Gastrocnemius medialis (tissue), 4 donors: ENCODE measurements around the gene TCN2.

Source experiments
- POLR2A ChIP-seq, 2 donors: fragments of 450-650 bp; IDR thresholded peaks; one replicate each; pipeline ENCODE4 v1.6.1; 2017; ENCODE audit warnings: antibody characterized with exemption in 2 of 2, mild to moderate bottlenecking in 2 of 2, moderate library complexity in 2 of 2
- TF ChIP-seq, protein P1 (sequence below), 5 experiments: fragments of 450-650 bp in 3 of 5; fragments of 200-600 bp in 2 of 5; sonication (generic) in 2 of 5; IDR thresholded peaks in 4 of 5; conservative IDR thresholded peaks in 1 of 5; 1 replicate in 4 of 5; 2 replicates in 1 of 5; pipeline ENCODE4 v1.5.1; 2016 to 2019; ENCODE audit warnings: antibody characterized with exemption in 5 of 5, mild to moderate bottlenecking in 3 of 5, moderate library complexity in 3 of 5

DNA sequence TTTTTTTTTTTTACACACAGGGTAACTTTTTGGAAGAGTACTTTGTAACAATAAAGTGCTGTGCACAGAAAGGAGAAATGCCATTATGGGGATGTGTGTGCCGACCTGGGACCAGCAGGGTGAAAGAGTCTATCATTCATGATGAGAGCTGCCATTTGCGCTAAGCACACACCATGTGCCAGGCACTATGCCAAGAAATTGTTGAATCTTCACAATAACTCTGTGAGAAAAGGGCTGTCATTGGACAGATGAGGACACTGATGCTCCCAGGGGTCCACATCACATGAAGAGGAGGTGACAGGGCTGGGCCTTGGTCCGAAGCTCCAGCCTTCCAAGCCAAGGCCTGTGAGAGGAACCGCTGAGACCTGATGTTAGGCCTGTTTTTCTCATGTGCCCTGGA is 55.1 kb downstream of the TCN2 start:
- TF ChIP-seq, protein P1, sequence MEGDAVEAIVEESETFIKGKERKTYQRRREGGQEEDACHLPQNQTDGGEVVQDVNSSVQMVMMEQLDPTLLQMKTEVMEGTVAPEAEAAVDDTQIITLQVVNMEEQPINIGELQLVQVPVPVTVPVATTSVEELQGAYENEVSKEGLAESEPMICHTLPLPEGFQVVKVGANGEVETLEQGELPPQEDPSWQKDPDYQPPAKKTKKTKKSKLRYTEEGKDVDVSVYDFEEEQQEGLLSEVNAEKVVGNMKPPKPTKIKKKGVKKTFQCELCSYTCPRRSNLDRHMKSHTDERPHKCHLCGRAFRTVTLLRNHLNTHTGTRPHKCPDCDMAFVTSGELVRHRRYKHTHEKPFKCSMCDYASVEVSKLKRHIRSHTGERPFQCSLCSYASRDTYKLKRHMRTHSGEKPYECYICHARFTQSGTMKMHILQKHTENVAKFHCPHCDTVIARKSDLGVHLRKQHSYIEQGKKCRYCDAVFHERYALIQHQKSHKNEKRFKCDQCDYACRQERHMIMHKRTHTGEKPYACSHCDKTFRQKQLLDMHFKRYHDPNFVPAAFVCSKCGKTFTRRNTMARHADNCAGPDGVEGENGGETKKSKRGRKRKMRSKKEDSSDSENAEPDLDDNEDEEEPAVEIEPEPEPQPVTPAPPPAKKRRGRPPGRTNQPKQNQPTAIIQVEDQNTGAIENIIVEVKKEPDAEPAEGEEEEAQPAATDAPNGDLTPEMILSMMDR (IDR thresholded peaks at IDR 0.05 in 4 of 5, conservative IDR thresholded peaks at IDR 0.05 in 1 of 5): no peak
- TF ChIP-seq POLR2A (IDR thresholded peaks at IDR 0.05): no peak
